Stimulated activated CD4-positive, alpha-beta T cell treated with anti-CD3 and anti-CD28 coated beads, Interleukin-15, amount 100 ng/mL, for 24 hours (primary cell): ENCODE data around the gene KLF11.
"Not testable (repeated sequence)": the region's sequence is repeated elsewhere in the genome, so short reads cannot be mapped to it uniquely, and the experiment has no call there.

Experiments used
- DNase-seq: peaks from one replicate; pipeline ENCODE4 v3.0.0-alpha.2; 2020

The KLF11 gene

GRCh38 chr2:10027660-10028330, 15.6 kb upstream of the KLF11 start:
- DNase-seq, result no peak

DNA sequence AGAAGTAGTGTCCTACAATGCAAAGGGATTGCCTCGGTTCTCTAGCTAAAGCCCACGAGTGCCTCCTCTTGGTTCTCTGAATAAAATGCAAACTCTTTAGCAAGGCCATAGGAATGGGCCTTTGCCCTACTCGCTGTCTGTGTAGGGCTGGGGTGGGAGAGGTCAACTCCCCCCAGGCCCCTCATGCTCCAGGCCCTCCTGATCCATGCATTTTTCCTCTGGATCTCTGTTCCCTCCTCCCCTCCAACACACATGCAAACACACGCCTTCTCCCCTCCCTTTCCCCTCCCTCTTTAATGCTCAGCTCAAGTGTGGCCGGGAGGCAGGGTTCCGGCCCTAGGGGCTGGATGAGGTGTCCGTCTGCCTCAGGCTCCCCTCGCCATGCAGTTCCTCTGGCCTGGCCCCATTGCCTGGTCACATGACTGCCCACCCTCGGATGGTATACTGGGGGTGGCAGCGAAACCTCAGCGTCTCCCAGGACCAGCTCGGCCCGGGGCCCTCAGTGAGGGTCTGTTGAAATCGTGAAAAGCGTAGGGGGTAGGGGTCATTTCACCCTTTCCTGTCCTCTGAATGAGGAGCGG, 14.9 kb upstream of the KLF11 start:
- DNase-seq, result no peak

DNA sequence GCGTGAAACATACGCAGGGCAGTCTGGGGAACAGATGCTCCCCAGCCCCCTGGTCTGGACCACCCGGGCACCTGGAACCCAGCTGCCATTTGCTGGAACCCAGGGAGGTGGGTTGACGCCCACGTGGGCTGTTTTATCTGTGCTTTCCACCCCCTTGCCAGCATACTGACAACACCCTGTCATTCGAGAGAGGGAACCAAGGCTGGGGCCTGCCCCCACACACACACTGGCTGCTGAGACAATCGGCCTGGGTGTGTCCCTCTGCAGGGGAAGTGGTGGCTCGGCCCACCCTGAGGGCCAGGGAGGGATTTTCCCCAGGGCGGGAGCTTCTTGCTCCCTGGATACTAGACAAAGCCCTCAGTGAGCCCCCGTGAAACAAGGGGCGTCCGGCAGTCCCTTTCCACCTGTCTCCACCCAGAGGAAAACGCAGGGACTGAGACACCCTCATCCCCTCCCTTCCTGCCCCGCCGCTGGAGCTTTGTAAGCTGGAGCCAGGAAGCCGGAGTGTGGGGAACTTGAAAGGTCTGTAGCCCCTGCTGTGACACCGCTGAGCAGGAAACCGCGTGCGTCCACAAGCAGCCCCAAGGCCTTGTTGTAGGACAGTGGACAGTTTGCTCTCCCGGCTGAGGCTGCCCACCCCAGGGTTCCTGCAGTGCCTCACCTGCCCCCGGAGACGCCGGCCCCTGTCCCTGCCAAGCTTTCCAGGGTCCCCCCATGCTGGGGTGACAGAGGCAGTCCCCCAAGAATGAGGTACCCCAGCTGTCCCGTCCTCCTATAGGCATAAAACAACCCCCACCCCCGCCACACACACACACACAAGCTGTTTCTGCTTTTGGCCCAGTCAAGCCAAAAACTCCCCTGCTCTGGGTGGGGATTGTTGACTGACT, 14.1 kb upstream of the KLF11 start:
- DNase-seq, result peak; percentile 56

DNA sequence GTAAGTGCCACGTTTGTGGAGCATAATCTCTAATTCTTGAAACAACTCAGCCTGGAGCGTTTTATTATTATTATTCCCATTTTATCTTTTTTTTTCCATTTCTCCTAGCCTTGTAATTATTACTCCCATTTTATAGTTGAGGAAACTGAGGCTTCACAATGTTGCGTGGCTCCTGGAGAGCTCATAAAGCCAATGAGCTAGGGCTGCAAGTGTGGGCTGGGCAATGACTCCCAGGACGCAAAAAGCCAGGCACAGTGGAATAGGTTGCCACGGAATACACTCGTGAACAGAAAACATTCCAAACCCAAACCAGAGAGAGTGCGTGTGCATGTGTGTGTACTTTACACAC, 13.5 kb upstream of the KLF11 start:
- no peak for DNase-seq

GRCh38 chr2:10030311-10030736, 13.0 kb upstream of the KLF11 start:
- DNase-seq, result no peak

DNA sequence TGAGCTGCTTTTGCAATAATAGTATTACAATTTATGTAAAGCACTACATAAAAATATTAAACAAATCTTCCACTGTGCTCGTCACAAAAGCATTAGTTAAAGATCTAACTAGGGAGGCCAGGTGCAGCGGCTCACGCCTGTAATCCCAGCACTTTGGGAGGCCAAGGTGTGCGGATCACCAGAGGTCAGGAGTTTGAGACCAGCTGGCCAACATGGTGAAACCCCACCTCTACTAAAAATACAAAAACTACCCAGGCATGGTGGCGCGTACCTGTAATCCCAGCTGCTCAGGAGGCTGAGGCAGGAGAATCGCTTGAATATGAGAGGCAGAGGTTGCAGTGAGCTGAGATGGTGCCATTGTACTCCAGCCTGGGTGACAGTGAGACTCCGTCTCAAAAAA, 12.6 kb upstream of the KLF11 start:
- not testable (repeated sequence) for DNase-seq

DNA sequence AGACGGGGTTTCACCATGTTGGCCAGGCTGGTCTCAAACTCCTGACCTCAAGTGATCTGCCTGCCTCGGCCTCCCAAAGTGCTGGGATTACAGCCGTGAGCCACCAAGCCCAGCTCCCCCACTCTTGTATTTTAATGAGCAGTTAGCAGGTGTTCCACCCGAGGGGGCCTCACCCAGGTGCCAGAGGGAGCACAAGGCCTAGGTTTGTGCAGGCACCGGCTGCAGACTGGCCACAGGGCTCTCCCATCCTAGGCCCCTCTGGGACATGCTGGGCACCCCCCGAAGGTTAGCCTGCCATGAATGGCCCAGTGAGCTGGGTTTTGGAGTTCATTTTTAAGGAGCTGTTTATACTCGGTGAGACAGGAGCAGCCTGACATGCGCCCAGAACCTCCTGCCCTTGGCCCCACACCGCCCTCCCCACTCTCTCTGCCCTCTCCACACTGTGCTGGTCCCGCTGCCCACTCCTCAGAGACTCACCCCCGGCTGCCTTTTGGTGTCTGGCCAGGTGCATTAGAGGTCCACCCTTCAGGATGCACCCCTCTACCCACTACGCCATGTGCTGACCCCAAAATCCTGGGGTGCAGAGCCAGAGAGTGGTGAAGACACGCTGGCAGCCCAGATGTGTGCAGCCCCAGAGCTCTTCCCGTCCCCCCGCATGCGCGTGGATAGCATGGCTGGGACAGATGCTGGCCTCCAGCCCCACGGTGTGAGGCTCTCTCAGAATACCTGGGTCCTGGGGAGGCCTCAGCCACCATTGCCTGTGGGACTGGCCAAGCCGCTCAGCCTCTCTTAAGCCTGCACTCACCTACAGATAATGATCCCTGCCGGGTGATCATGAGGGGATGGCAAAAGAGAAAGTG, 11.2 kb upstream of the KLF11 start:
- no peak for DNase-seq

- DNase-seq, result no peak
Observed at GRCh38 chr2:10032746-10033105, 10.6 kb upstream of the KLF11 start.

GRCh38 chr2:10033251-10034006, 9.9 kb upstream of the KLF11 start:
- no peak for DNase-seq

GRCh38 chr2:10034333-10035052, 8.9 kb upstream of the KLF11 start:
- no peak for DNase-seq

DNA sequence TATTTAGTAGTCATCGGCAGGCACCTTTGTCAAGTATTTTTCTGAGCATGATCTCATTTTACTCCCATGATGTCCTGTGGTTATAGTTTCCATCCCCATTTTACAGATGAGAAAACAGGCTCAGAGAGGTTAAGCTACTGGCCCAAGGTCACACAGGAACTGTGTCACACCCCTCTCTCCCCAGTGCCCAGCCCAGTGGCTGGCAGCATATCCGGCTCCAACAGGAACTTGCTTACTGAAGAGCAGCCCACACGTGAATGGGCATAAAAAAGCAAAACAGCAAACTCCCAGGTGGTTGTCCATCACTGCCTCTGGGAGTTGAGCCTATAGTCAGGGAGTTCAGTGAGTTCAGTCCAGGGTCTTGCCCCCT, 8.3 kb upstream of the KLF11 start:
- no peak for DNase-seq

GRCh38 chr2:10035633-10036032, 7.7 kb upstream of the KLF11 start:
- no peak for DNase-seq

DNA sequence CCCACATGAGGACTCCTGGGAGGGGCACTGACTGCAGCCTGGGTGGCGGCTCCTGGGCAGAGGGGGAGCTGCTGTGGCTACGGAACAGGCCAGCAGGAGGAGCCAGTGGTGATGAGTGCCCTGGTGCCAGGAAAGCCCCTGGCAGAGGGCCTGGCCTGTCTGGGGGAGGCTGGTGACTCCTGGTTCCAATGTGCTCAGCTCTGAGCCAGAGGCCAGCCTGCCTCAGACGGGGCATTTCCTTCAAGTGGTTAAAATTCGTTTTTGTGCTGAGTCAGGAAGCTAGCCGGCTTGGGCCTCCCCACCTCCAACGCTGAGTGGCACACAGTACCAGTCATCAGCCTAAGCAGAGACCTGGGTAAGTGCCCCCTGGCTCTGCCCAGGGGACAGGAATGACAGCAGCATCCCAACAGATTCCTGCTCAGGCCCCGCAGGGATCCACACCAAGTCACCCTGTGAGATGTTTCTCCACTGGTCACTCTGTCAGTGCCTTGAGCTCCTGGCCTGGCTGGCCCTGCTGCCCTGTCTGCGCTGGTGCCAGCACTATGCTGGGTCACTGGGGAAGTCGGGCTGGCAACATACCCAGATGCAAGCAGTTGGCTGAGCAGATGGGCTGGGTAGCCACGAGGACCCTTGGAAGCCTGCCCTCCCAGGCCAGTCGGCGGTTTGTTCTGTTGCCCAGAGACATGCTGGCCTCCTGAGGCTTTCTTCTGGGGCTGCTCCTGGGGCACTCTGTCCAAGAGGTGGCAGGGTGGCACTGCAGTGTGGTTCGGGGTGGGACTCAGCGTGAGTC, 7.1 kb upstream of the KLF11 start:
- DNase-seq, result peak; percentile 52

DNA sequence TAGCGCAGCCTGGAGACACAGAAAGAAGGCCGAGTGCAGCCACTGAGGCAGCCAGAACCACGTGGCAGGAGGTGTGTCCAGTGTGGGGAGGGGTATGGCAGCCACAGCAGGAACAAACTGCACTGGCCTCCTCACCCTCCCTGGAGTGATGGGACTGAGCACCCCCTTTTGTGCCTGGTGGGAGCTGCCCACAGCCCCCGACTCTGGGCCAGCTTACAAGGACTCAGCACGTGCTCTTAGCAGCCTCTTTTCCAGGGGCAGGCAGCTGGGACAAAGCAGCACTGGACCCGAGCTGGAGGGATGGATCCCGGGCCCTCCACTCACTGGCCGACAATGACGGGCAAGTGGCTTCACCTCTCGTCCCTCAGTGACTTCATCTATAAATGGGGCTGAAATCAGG, 5.2 kb upstream of the KLF11 start:
- DNase-seq, result no peak

- DNase-seq, result no peak
Observed at GRCh38 chr2:10038716-10039115, 4.6 kb upstream of the KLF11 start.

DNA sequence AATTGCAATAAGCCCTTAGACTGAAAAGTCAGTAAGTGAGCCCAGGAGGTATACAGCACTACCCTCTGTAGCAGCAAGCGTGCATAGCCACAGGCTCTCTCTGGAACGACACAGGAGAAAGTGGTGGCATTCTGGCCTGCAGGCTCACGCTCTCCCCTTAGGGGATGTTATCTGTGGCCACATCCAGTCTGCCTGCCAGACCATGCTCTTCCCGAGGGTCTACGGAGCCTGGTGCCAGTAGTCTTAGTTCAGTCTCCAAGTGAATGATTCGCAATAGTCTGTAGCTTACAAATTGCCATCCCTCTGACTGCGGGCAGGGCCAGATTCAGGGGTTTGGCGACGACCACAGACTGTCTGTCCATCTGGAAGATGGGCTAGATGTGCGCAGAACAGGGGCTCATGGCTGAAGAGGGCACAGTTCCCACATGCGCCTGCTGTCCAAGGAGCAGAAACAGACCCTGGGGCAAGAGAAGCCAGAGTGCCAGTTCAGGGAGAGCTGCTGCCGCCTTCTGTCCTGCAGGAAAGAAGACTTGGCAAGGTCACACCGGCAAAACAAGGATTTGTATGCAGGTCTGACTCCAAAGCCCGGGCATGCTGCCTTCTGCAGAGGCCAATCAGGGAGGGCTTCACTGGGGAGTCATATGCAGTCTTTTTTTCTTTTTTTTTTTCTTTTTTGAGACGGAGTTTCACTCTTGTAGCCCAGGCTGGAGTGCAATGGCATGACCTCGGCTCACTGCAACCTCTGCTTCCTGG, 3.5 kb upstream of the KLF11 start:
- DNase-seq, result no peak

- DNase-seq, result no peak
Observed at GRCh38 chr2:10041711-10042110, 1.6 kb upstream of the KLF11 start.

GRCh38 chr2:10042301-10043161, 819 bp upstream of the KLF11 start:
- peak; percentile 45 for DNase-seq
